PC-9 (cell line): ENCODE data around the gene CFAP20DC.
"Not testable (repeated sequence)": the region's sequence is repeated elsewhere in the genome, so short reads cannot be mapped to it uniquely, and the experiment has no call there.

ENCODE experiments used
- EZH2 ChIP-seq: fragments of 200-600 bp; sonication (generic); IDR thresholded peaks from 2 replicates; pipeline ENCODE4 v1.8.0; 2017; ENCODE audit warnings: antibody characterized with exemption, low read depth
- TF ChIP-seq, protein P1 (sequence below): fragments of 200-600 bp; sonication (generic); conservative IDR thresholded peaks from 2 replicates; pipeline ENCODE4 v1.6.1; 2017; ENCODE audit warnings: mixed run types, antibody characterized with exemption, mild to moderate bottlenecking, moderate library complexity

DNA sequence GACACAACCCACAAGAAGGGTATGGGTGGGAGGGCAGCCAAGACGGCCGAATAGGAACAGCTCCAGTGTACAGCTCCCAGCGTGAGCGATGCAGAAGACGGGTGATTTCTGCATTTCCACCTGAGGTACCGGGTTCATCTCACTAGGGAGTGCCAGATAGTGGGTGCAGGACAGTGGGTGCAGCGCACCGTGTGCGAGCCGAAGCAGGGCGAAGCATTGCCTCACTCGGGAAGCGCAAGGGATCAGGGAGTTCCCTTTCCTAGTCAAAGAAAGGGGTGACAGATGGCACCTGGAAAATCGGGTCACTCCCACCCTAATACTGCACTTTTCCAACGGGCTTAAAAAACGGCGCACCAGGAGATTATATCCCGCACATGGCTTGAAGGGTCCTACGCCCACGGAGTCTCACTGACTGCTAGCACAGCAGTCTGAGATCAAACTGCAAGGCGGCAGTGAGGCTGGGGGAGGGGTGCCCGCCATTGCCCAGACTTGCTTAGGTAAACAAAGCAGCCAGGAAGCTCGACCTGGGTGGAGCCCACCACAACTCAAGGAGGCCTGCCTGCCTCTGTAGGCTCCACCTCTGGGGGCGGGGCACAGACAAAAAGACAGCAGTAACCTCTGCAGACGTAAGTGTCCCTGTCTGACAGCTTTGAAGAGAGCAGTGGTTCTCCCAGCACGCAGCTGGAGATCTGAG lies 243.1 kb downstream of the CFAP20DC start:
- TF ChIP-seq, protein P1, sequence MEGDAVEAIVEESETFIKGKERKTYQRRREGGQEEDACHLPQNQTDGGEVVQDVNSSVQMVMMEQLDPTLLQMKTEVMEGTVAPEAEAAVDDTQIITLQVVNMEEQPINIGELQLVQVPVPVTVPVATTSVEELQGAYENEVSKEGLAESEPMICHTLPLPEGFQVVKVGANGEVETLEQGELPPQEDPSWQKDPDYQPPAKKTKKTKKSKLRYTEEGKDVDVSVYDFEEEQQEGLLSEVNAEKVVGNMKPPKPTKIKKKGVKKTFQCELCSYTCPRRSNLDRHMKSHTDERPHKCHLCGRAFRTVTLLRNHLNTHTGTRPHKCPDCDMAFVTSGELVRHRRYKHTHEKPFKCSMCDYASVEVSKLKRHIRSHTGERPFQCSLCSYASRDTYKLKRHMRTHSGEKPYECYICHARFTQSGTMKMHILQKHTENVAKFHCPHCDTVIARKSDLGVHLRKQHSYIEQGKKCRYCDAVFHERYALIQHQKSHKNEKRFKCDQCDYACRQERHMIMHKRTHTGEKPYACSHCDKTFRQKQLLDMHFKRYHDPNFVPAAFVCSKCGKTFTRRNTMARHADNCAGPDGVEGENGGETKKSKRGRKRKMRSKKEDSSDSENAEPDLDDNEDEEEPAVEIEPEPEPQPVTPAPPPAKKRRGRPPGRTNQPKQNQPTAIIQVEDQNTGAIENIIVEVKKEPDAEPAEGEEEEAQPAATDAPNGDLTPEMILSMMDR, result not testable (repeated sequence)
- TF ChIP-seq EZH2, result not testable (repeated sequence)
